A673 (cell line): Measurements from ENCODE around the gene INSYN1. TPM values are rescaled to one million over a fixed set of nuclear protein-coding genes. Genes with fewer than 3 reads are reported as not detected.

Experiments
- BruUV-seq: library from RNA; stranded (reverse); fragments of 400-500 nt; replicated peaks from 2 replicates; lab custom pipeline; 2021; lab: Mats Ljungman, UMichigan
- CTCF ChIA-PET: fragments of 300-600 bp; sonication (Branson Sonifier 250); formaldehyde crosslinking; loops from one replicate; lab custom pipeline; 2022; ENCODE audit warnings: antibody characterized with exemption; lab: Charles Lee
- POLR2A ChIA-PET: fragments of 300-600 bp; sonication (Branson Sonifier 250); formaldehyde crosslinking; loops from one replicate; lab custom pipeline; 2022; ENCODE audit warnings: antibody characterized with exemption; ENCODE audit not compliant: low non-redundant PET; lab: Charles Lee
- DNase-seq: peaks from one replicate; pipeline ENCODE4 v3.0.0-alpha.2; 2015; ENCODE audit warnings: low spot score
- H3K27ac ChIP-seq: fragments of 200-600 bp; sonication (generic); 2 replicates; pipeline ENCODE4 v1.5.1; 2016; ENCODE audit warnings: mixed run types, low read depth, mild to moderate bottlenecking, mixed read lengths, antibody characterized with exemption, low read length; ENCODE audit not compliant: poor library complexity, severe bottlenecking
- H3K27me3 ChIP-seq: fragments of 200-600 bp; sonication (generic); replicated peaks from 2 replicates; pipeline ENCODE4 v1.6.1; 2017; ENCODE audit warnings: mixed run types, low read depth, mild to moderate bottlenecking, mixed read lengths, antibody characterized with exemption, low read length; ENCODE audit not compliant: insufficient read depth, poor library complexity
- H3K36me3 ChIP-seq: fragments of 200-600 bp; sonication (generic); 2 replicates; pipeline ENCODE4 v1.6.1; 2016; ENCODE audit warnings: mixed run types, mild to moderate bottlenecking, mixed read lengths, antibody characterized with exemption, low read length; ENCODE audit not compliant: insufficient read depth, poor library complexity, severe bottlenecking
- H3K4me1 ChIP-seq: fragments of 200-600 bp; sonication (generic); 2 replicates; pipeline ENCODE4 v1.6.1; 2017; ENCODE audit warnings: mixed run types, mild to moderate bottlenecking, mixed read lengths, antibody characterized with exemption, low read length; ENCODE audit not compliant: insufficient read depth, poor library complexity, severe bottlenecking
- H3K4me3 ChIP-seq: fragments of 200-600 bp; sonication (generic); 2 replicates; pipeline ENCODE4 v1.5.1; 2016; ENCODE audit warnings: low read depth, mixed run types, mild to moderate bottlenecking, mixed read lengths, low read length; ENCODE audit not compliant: poor library complexity, severe bottlenecking
- H3K9me3 ChIP-seq: fragments of 200-600 bp; sonication (generic); 2 replicates; pipeline ENCODE4 v1.6.1; 2016; ENCODE audit warnings: mixed run types, low read depth, mild to moderate bottlenecking, mixed read lengths, antibody characterized with exemption, low read length; ENCODE audit not compliant: poor library complexity, severe bottlenecking
- EZH2 ChIP-seq: fragments of 200-600 bp; sonication (generic); IDR thresholded peaks from 2 replicates; pipeline ENCODE4 v1.6.1; 2017; ENCODE audit warnings: borderline replicate concordance, low read depth, mild to moderate bottlenecking, mixed read lengths, antibody characterized with exemption, low read length; ENCODE audit not compliant: poor library complexity, severe bottlenecking
- intact Hi-C: fragments of 100-400 bp; cut with micrococcal nuclease; formaldehyde crosslinking; loops from one replicate; pipeline ENCODE4 v1.10.0; 2022; ENCODE audit not compliant: unreplicated experiment
- total RNA-seq: library from RNA; stranded (reverse); gene quantifications from 2 replicates; pipeline ENCODE4 v1.2.3, GENCODE V29; 2021
- TF ChIP-seq, protein P1 (sequence below): fragments of 300-800, 200-600 bp; sonication (generic); conservative IDR thresholded peaks from 2 replicates; pipeline ENCODE4 v1.5.1; 2017; ENCODE audit warnings: low read depth, mild to moderate bottlenecking, antibody characterized with exemption, low read length, moderate library complexity, mixed read lengths

Gene INSYN1
- total RNA-seq, 1 experiment from 2014 or later = 0.54 TPM

DNA sequence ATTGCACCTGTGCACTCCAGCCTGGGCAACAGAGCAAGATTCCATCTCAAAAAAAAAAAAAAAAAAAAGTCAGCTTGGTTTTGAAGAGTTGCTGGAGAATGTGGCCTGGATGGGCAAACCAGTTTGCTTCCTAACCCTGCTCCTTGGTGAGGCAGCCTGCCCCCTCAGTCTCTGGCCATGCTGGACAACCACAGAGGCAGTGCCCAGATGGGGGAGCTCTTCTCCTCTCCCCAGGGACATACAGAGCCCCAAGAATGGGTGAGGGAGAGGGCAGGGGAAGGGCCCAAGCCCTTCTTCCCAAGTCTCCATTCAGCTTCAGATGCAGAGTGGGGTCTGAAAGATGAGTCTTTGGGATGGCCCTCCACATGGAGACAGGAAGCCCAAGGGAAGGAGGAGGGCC lies 41.0 kb downstream of the INSYN1 start:
- H3K27me3 ChIP-seq = no peaks in the 10 kb centered on the region
- H3K4me1 ChIP-seq = no peaks in the 10 kb centered on the region
- no peak for TF ChIP-seq EZH2
- TF ChIP-seq, protein P1, sequence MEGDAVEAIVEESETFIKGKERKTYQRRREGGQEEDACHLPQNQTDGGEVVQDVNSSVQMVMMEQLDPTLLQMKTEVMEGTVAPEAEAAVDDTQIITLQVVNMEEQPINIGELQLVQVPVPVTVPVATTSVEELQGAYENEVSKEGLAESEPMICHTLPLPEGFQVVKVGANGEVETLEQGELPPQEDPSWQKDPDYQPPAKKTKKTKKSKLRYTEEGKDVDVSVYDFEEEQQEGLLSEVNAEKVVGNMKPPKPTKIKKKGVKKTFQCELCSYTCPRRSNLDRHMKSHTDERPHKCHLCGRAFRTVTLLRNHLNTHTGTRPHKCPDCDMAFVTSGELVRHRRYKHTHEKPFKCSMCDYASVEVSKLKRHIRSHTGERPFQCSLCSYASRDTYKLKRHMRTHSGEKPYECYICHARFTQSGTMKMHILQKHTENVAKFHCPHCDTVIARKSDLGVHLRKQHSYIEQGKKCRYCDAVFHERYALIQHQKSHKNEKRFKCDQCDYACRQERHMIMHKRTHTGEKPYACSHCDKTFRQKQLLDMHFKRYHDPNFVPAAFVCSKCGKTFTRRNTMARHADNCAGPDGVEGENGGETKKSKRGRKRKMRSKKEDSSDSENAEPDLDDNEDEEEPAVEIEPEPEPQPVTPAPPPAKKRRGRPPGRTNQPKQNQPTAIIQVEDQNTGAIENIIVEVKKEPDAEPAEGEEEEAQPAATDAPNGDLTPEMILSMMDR = no peak
- BruUV-seq = no TSS peak
- DNase-seq = no peak
- no peaks in the 10 kb centered on the region for H3K9me3 ChIP-seq
- CTCF ChIA-PET = no interaction called here
- POLR2A ChIA-PET = no interaction called here
- peaks cover 5% of the 10 kb centered on the region for H3K36me3 ChIP-seq
- no peak overlapping the region for H3K4me3 ChIP-seq
- H3K27ac ChIP-seq = no peak overlapping the region
- intact Hi-C loops = no loop called here

DNA sequence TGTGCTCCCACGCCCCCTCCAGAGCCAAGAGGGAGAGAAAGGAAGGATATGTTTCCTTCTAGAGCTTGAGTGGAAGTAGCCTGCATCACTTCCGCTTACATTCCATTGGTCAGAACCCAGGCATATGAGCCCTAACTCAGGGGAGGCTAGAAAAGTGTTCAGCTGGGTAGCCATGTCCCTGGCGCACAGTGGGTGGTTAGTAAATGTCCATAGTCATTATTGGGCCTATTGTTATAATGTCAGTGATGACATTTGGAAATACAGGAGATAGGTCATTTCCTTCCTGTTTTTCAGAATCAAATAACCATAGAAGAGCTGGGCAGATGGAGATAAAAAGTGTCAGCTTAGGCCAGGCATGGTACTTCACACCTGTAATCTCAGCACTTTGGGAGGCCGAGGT lies 41.6 kb downstream of the INSYN1 start:
- no peak for DNase-seq
- Histone ChIP-seq H3K27me3 (no peaks in the 10 kb centered on the region), H3K36me3 (peaks cover 6% of the 10 kb centered on the region), H3K4me1 (no peaks in the 10 kb centered on the region), H3K9me3 (no peaks in the 10 kb centered on the region), H3K27ac (no peak overlapping the region), H3K4me3 (no peak overlapping the region)
- CTCF ChIA-PET = no interaction called here
- TF ChIP-seq, protein P1 = no peak
- POLR2A ChIA-PET = no interaction called here
- BruUV-seq = no TSS peak
- intact Hi-C loops = no loop called here

DNA sequence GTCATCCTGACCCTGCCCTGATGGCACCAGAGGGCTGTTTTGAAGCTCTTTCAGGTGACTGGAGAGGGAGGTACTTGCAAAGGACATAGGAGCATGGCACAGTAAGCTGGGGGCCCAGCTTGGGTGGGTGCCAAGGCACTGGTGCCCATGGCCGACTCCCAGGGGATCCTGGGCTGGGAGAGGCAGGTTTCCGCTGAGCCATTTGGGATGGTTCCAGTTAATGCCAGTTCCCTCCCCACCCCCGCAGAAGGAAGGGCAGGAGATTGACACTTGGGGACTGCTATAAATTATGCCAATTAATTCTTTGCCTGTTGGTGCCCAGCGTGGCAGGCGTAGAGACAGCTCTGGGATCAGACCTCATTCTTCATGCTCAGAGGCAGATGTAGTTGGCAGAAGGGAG lies 42.8 kb downstream of the INSYN1 start:
- TF ChIP-seq, protein P1 = no peak
- TF ChIP-seq EZH2 = no peak
- H3K4me3 ChIP-seq = no peak overlapping the region
- POLR2A ChIA-PET = no interaction called here

More for the DNA sequence above, 42.8 kb downstream of the INSYN1 start:
- Histone ChIP-seq H3K4me1 (no peaks in the 10 kb centered on the region), H3K27me3 (no peaks in the 10 kb centered on the region), H3K27ac (no peak overlapping the region), H3K36me3 (peaks cover 10% of the 10 kb centered on the region), H3K9me3 (no peaks in the 10 kb centered on the region)
- DNase-seq = no peak
- no TSS peak for BruUV-seq
- intact Hi-C loops = no loop called here
- CTCF ChIA-PET = no interaction called here
